ENCODE data around the gene MCF2L.
A peak's percentile ranks its signal among the peaks of the same experiment; 100 is the strongest.

The MCF2L gene, protein sequence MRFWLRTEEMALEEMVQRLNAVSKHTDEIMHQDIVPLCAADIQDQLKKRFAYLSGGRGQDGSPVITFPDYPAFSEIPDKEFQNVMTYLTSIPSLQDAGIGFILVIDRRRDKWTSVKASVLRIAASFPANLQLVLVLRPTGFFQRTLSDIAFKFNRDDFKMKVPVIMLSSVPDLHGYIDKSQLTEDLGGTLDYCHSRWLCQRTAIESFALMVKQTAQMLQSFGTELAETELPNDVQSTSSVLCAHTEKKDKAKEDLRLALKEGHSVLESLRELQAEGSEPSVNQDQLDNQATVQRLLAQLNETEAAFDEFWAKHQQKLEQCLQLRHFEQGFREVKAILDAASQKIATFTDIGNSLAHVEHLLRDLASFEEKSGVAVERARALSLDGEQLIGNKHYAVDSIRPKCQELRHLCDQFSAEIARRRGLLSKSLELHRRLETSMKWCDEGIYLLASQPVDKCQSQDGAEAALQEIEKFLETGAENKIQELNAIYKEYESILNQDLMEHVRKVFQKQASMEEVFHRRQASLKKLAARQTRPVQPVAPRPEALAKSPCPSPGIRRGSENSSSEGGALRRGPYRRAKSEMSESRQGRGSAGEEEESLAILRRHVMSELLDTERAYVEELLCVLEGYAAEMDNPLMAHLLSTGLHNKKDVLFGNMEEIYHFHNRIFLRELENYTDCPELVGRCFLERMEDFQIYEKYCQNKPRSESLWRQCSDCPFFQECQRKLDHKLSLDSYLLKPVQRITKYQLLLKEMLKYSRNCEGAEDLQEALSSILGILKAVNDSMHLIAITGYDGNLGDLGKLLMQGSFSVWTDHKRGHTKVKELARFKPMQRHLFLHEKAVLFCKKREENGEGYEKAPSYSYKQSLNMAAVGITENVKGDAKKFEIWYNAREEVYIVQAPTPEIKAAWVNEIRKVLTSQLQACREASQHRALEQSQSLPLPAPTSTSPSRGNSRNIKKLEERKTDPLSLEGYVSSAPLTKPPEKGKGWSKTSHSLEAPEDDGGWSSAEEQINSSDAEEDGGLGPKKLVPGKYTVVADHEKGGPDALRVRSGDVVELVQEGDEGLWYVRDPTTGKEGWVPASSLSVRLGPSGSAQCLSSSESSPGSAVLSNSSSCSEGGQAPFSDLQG

DNA sequence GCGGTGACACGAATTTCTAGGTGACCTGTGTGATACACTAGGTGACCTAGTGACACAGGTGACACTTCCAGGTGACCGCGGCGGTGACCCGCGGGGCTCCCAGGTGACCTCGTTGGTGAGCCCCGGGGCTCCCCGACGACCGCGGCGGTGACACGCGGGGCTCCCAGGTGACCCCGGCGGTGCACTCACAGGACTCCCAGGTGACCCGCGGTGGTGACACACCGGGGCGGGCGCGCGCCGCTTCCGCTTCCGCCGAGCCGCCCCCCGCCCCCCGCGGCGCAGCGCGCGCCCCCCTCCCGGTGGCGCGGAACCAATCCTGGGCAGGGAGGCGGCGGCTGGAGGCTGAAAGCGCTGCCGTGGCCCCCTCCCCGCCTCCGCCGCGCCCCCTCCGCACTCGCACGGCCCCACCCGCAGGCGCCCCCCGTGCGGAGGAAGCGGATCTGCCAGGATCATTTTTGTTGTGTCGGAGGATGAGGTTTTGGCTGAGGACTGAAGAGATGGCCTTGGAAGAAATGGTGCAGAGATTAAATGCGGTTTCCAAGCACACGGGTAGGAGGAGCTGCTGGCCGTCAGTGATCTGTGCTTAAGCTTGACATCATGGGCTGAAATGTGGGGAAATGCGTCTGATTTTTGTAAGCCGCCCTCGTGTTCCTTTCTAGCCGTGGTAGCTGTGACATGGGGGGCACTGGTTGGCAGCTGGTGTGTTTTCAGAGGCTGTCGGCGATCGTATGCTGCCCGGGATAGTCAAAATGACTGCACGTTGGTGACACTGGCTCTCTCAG lies at the start of gene MCF2L:
MCF2L (plus strand) TSS at position 305 of the 782 bp plus-strand sequence; CDS start at position 471, 166 bp downstream.
- H3K9ac ChIP-seq (ENCODE audit: low read depth, low read length), result no peak within 1 kb of the TSS
- peak within 1 kb of the TSS; percentile 63 for H3K4me3 ChIP-seq (ENCODE audit: low read depth, low read length)
- H3K27me3 ChIP-seq (ENCODE audit: control insufficient read depth, insufficient read depth, low read length), result peaks cover 7% of the 10 kb centered on the region

GRCh38 chr13:112923962-112924361 lies 45.1 kb upstream of the MCF2L start:
- H3K9ac ChIP-seq (ENCODE audit: low read depth, low read length), result no peak overlapping the region
- no peaks in the 10 kb centered on the region for H3K27me3 ChIP-seq (ENCODE audit: control insufficient read depth, insufficient read depth, low read length)
- H3K4me1 ChIP-seq (ENCODE audit: control insufficient read depth, insufficient read depth, low read length), result peaks cover 2% of the 10 kb centered on the region
- no peaks in the 10 kb centered on the region for H3K9me3 ChIP-seq (ENCODE audit: control insufficient read depth, insufficient read depth, low read length)
- H3K4me3 ChIP-seq (ENCODE audit: low read depth, low read length), result no peak overlapping the region
- no peaks in the 10 kb centered on the region for H3K36me3 ChIP-seq (ENCODE audit: control insufficient read depth, insufficient read depth, low read length)

More for the DNA sequence above, at the start of gene MCF2L:
- Histone ChIP-seq H3K4me1 (ENCODE audit: control insufficient read depth, insufficient read depth, low read length) (no peaks in the 10 kb centered on the region), H3K36me3 (ENCODE audit: control insufficient read depth, insufficient read depth, low read length) (peaks cover 4% of the 10 kb centered on the region), H3K9me3 (ENCODE audit: control insufficient read depth, insufficient read depth, low read length) (peaks cover 6% of the 10 kb centered on the region)

DNA sequence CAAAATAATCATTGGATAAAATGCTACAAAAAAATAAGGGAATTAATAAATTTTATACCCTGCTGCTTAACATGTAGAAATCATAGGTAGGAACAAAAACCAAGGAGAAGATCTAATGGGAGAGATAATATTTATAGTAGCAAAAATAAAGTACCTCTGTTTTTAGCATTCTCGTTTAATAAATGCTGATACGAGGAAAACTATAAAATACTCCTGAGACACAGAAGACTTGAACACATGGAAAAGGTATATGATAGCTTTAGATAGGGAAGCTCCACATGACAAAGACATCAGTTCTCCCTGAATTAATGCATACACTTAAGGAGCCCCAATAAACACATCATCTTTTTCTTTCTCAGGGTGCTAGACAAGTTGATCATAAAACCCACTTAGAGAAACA lies 44.6 kb upstream of the MCF2L start:
- Histone ChIP-seq H3K36me3 (ENCODE audit: control insufficient read depth, insufficient read depth, low read length) (no peaks in the 10 kb centered on the region), H3K9ac (ENCODE audit: low read depth, low read length) (no peak overlapping the region), H3K4me3 (ENCODE audit: low read depth, low read length) (no peak overlapping the region), H3K4me1 (ENCODE audit: control insufficient read depth, insufficient read depth, low read length) (peaks cover 5% of the 10 kb centered on the region), H3K9me3 (ENCODE audit: control insufficient read depth, insufficient read depth, low read length) (no peaks in the 10 kb centered on the region), H3K27me3 (ENCODE audit: control insufficient read depth, insufficient read depth, low read length) (no peaks in the 10 kb centered on the region)

- H3K27me3 ChIP-seq (ENCODE audit: control insufficient read depth, insufficient read depth, low read length), result no peaks in the 10 kb centered on the region
- no peak overlapping the region for H3K4me3 ChIP-seq (ENCODE audit: low read depth, low read length)
- H3K9ac ChIP-seq (ENCODE audit: low read depth, low read length), result no peak overlapping the region
- no peaks in the 10 kb centered on the region for H3K9me3 ChIP-seq (ENCODE audit: control insufficient read depth, insufficient read depth, low read length)
- H3K36me3 ChIP-seq (ENCODE audit: control insufficient read depth, insufficient read depth, low read length), result no peaks in the 10 kb centered on the region
- H3K4me1 ChIP-seq (ENCODE audit: control insufficient read depth, insufficient read depth, low read length), result peaks cover 5% of the 10 kb centered on the region
Observed at GRCh38 chr13:112926003-112926402, 43.0 kb upstream of the MCF2L start.

DNA sequence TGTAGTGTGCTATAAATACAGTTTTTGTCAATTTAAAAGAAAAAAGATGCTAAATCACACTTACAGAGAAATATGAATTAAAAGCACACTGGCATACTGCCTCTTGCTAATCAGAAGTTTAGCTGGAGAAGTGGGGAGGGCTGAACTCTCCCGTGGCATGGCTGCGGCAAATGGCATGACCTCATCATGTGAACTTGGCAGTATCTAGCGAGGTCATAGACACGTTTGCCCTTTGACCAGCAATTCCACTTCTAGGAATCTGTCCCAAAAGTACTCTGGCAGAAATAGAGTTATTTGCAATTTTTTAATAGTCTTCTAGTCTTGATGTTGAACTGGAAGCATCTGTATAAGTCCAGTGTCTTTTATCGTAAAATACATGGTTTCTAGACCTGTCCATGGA lies 42.0 kb upstream of the MCF2L start:
- H3K4me3 ChIP-seq (ENCODE audit: low read depth, low read length), result no peak overlapping the region

GRCh38 chr13:112928020-112928971 lies 40.7 kb upstream of the MCF2L start:
- Histone ChIP-seq H3K4me3 (ENCODE audit: low read depth, low read length) (no peak overlapping the region), H3K4me1 (ENCODE audit: control insufficient read depth, insufficient read depth, low read length) (peaks cover 5% of the 10 kb centered on the region), H3K27me3 (ENCODE audit: control insufficient read depth, insufficient read depth, low read length) (no peaks in the 10 kb centered on the region), H3K9ac (ENCODE audit: low read depth, low read length) (no peak overlapping the region), H3K36me3 (ENCODE audit: control insufficient read depth, insufficient read depth, low read length) (no peaks in the 10 kb centered on the region), H3K9me3 (ENCODE audit: control insufficient read depth, insufficient read depth, low read length) (no peaks in the 10 kb centered on the region)

More for the DNA sequence above, 42.0 kb upstream of the MCF2L start:
- Histone ChIP-seq H3K27me3 (ENCODE audit: control insufficient read depth, insufficient read depth, low read length) (no peaks in the 10 kb centered on the region), H3K9ac (ENCODE audit: low read depth, low read length) (no peak overlapping the region), H3K9me3 (ENCODE audit: control insufficient read depth, insufficient read depth, low read length) (no peaks in the 10 kb centered on the region), H3K36me3 (ENCODE audit: control insufficient read depth, insufficient read depth, low read length) (no peaks in the 10 kb centered on the region), H3K4me1 (ENCODE audit: control insufficient read depth, insufficient read depth, low read length) (peaks cover 5% of the 10 kb centered on the region)

GRCh38 chr13:112928972-112929782 lies 39.8 kb upstream of the MCF2L start:
- H3K9ac ChIP-seq (ENCODE audit: low read depth, low read length), result peak overlapping the region; percentile 12
- no peak overlapping the region for H3K4me3 ChIP-seq (ENCODE audit: low read depth, low read length)
- H3K4me1 ChIP-seq (ENCODE audit: control insufficient read depth, insufficient read depth, low read length), result peaks cover 5% of the 10 kb centered on the region
- H3K27me3 ChIP-seq (ENCODE audit: control insufficient read depth, insufficient read depth, low read length), result no peaks in the 10 kb centered on the region
- H3K9me3 ChIP-seq (ENCODE audit: control insufficient read depth, insufficient read depth, low read length), result no peaks in the 10 kb centered on the region
- no peaks in the 10 kb centered on the region for H3K36me3 ChIP-seq (ENCODE audit: control insufficient read depth, insufficient read depth, low read length)

GRCh38 chr13:112929783-112930055 lies 39.3 kb upstream of the MCF2L start:
- H3K4me1 ChIP-seq (ENCODE audit: control insufficient read depth, insufficient read depth, low read length), result peaks cover 5% of the 10 kb centered on the region
- H3K9me3 ChIP-seq (ENCODE audit: control insufficient read depth, insufficient read depth, low read length), result no peaks in the 10 kb centered on the region
- H3K9ac ChIP-seq (ENCODE audit: low read depth, low read length), result no peak overlapping the region
- H3K36me3 ChIP-seq (ENCODE audit: control insufficient read depth, insufficient read depth, low read length), result no peaks in the 10 kb centered on the region
- H3K4me3 ChIP-seq (ENCODE audit: low read depth, low read length), result no peak overlapping the region
- H3K27me3 ChIP-seq (ENCODE audit: control insufficient read depth, insufficient read depth, low read length), result no peaks in the 10 kb centered on the region

DNA sequence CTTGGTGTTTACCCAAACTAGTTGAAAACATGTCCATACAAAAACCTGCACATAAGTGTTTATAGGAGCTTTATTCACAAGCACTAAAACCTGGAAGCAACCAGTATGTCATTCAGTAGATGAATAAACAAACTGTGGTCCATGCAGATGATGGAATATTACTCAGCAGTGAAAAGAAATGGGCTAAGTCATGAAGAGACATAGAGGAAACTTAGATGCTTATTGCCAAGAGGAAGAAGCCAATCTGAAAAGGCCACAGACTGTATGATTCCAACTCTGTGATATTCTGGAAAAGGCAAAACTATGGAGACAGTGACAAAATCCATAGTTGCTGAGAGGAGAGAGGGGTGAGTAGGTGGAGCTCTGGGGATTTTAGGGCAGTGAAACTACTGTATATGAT lies 38.8 kb upstream of the MCF2L start:
- Histone ChIP-seq H3K36me3 (ENCODE audit: control insufficient read depth, insufficient read depth, low read length) (no peaks in the 10 kb centered on the region), H3K4me1 (ENCODE audit: control insufficient read depth, insufficient read depth, low read length) (peaks cover 5% of the 10 kb centered on the region)

More for the DNA sequence above, 38.8 kb upstream of the MCF2L start:
- Histone ChIP-seq H3K9ac (ENCODE audit: low read depth, low read length) (no peak overlapping the region), H3K27me3 (ENCODE audit: control insufficient read depth, insufficient read depth, low read length) (no peaks in the 10 kb centered on the region), H3K9me3 (ENCODE audit: control insufficient read depth, insufficient read depth, low read length) (no peaks in the 10 kb centered on the region), H3K4me3 (ENCODE audit: low read depth, low read length) (no peak overlapping the region)
